Stimulated activated CD4-positive, alpha-beta T cell treated with anti-CD3 and anti-CD28 coated beads, Interleukin-4, amount 100 ng/mL, for 4 hours (primary cell): Measurements from ENCODE around the gene GNAT1.

Experiments used
- DNase-seq, 2 experiments: peaks; one replicate each; pipeline ENCODE4 v3.0.0-alpha.2; 2020

The GNAT1 gene

DNA sequence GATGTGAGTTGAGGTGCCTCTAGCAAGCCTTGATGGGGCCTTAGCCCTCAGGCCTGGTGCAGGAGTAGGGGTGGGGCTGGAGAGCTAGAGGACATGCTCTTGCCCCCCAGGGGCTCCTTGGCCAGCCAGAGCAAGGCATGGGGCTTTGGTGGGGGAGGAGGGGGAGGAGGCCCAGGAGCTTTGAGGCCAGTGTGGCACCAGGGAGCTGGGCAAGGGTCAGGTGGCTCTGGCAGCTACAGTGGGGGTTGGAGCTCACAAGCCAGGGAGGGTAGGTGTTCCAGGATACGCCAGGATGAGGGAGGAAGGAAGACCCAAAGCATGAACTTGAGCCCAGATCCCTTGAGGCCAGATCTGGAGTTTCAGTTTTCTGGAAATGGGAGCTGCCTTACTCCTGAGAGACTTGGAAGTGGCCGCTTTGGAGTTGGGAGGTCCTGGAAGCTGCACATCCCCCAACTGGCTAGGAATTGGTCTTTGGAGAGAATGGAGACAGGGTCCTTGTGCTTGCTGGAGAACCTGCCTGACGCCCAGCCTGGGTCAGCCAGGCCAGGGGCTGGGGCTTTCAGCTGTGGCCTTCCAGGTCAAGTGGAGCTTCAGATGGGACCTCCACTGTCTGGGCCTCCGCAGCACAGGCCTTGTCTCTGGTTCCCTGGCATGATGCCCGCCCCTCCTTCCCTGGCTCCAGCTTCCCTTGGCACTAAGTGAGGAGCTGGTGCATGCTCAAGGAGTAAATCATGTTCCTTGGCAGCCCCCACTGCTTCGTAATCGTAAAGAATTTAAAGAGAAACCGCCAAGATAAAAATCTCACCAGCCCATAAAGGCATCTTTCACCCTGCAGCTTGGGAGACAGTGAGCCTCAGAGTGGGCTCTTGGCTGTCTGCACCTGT is 27.6 kb upstream of the GNAT1 start:
- no peak for DNase-seq

DNA sequence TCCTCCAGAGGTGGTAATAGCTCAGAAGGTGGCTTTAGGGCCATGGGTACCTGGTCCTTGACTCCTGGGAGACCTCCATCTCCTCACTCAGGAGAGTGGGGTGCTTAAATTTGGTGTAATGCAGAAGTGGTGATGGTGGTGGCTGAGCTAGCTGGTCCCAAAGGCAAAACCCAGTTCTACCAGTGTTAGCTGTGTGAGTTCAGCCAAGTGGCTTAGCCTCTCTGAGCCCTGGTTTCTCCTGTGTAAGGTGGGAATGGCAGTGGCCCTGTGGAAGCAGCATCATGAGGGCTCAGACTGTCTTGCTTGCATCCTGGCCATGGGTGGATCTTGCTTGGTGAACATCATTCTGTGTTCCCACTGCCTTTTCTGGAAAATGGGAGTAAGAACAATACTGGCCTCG is 26.9 kb upstream of the GNAT1 start:
- no peak for DNase-seq

DNA sequence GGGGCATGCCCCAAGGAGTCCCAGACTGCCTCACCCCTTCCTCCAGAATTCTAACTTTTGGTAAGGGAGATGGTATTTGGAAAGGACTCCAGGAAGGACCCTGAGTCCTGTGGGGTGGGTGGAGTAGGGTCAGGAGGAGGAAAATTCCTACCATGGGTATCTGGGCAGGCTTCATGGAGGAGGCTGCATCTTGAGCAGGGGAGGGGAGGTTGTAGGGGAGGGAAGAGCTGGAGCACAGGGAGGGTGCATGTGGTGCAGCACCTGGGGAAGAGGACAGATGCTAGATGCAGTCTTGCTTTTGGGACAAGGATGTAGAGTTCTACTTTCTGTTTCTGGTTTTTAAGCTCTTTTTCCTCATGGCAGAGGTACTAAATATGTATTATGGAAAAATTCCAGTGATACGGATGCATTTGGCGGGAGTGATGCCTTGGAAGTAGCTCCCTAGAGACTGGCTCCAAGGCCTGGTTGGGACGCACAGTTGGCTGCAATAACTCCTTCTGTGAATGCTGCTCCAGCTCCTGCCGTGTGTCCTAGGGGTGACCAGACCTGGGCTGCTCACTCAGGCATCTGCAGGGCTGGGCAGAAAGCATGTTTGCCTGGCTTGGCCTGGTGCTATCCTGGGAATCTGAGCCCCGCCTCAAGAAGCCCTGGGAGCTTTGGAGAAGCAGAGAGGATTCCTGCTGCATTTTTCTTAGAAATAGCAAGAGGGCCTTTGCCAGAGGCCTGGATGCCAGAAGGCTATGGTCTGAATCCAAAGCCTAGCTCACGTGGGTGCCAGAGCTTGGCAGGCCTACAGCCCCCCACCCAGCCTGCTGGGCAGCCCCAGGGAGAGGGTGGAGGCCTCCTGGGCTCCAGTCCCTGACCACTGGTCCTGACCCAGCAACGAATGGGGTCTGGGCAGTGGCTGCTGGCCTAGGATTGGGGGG is 26.2 kb upstream of the GNAT1 start:
- no peak for DNase-seq

DNA sequence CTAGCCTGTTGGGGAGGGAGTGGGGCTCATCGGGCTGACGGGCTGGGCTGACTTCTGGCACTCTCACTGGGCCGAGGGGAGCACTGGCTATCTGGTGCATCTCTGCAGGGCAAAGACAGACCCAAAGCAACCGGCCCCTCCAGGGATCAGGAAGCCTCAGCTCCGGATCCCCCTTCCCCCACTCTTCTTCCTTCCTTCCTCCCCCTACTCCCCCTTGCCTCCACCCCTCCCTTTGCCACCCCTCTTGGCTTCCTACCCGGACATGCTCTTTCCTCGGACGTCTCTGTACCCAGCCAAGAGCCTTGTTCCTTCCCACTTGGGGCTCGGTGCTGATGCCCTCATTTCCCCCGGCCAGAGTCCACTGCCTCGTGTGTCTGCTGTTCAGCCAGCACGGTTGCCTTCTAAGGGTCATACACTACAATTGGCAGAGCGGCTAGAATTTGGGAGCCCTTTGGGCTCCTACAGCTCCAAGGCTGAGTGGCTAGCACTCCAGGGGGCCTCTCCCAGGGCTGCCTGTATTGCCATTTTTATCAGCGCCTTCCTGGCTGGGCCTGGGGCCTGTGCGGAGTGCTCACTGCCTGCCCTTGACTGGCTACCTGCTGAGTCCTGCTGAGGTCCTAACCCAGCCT is 25.4 kb upstream of the GNAT1 start:
- DNase-seq, result no peak

DNA sequence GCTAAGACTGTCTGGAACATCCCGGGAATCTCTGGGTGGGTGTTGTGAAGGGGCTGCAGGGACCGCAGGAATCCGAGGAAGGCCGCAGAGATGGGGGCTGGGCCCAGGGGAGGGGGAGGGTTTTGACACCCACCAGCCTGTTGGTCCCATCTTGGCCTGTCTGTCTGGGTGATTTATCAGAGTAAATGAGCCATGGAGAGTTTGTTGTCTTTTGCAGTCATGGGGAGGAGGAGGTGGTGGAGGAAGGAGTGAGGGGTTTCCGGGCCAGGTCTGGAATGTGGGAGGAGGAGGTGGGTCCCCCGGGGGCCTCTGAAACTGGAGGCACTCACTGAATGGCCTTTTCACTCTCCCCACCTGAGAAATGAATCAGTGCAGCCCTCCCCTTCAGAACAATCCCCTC is 24.8 kb upstream of the GNAT1 start:
- DNase-seq, result no peak

DNA sequence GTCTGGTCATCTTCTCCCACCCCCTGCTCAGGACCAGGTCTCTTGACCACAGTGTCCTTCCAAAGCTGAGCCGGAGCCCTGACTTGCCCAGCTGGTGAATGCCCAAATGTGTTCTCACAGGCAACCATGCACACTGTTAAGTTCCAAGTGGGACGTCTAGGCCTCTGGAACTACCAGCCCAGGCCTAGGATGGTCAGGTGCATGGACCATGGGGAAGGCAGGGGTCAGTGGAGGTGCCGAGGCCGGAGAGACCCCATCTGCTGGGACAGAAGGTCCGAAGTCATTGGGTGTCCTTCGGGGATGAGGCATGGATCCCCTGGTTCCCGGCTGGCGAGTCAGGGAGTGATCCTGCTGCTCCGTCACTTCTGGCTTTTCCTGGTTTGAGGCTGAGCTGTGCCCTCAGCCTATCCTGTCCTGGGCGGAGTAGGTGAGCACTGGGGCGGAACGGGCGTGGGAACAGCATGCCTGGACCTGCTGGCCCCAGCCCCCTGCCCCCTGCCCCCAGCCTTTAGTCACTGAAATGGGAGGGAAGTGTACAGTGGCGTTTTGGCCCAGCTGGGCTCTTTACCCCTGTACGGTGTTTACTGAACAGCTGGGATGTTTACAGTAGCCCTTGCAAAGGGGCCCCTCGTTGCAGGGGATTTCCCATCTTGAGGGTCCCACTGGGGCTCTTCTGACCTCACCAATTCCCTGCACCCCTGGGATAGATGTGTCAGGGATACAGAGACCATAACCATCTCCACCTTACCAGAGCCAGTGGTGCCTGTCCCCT is 24.2 kb upstream of the GNAT1 start:
- no peak for DNase-seq

DNA sequence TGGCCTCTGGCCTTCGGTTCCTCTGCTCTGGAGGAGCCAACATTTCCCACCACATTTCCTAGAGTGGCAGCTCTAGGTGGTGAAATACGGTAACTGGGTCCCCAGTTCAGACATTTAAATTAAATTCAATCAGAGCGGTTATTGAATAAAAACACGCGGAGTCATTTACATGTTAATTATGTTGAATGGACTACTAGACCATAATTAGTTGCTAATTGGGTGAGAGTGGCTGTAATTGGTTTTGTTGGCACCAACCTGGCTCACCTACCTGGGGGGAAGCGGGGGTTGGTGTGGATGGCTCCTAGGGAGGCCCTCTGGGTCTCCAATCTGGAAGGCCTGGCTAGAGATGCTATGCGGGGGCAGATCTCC is 23.6 kb upstream of the GNAT1 start:
- DNase-seq, result no peak

DNA sequence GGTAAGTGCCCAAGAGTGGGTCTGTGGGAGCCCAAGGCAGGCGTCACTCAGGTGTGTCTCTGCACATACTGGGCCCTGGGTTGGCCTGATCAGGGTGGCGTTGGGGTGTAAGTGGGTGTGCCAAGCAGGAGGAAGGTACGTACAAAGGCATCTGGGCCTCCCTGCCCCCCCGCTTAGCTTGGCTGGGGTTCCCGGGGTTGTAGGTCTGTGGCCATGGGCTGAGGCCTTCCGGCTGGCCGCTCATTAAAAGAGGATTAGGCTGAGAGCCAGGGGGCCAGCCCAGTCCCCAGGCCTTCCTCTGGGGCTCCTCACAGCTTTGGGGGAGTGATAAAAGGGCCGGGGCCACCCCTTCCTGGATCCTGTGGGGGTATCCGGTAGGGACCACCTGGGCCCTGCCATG is 23.0 kb upstream of the GNAT1 start:
- DNase-seq, result no peak

DNA sequence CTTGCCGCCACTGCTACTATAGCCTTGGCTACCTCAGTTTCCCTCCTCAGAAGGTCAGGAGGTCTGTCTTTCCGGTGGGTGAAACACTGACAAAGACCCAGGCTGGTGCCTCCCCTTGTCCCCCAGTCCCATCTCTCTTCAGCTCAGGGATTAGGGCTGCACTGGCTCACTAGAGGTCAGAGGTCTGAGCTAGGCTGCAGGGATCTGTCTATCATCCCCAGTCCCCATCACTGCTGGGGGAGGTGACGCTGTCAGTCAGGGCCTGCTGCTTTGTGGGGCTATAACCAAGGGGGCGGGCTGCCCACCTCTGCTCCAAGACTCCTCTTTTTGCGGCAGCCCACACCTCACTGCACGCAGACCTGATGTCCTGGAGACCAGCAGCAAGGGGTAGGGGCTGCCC is 22.6 kb upstream of the GNAT1 start:
- DNase-seq, result no peak

DNA sequence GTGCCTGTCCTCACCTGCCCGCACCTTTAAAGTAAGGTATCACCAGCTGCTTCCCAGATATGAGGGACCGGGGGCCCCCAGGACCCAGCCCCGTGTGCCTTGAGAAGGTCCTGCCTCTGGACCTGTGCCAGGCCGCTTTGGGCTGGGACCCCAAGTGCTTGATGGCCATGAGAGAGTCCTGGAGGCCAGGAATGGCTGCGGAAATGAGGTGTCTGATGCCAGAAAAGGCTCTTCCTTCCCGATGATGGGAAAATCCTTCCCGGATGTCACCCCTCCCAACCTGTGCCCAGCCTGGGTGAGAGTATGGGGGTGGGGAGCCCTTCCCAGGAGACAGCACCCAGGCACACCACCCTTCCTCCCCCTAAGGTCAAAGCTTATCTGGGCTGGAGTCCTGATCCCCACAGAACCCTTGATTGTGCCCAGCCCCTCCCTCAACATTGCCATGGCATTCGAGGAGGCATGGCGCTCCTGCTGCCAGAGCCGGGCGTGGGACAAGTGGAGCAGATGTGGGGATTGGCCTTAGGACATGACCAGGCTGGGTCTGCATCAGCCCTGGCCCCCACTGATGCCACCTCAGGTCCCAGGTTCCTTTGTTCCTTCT is 22.1 kb upstream of the GNAT1 start:
- no peak for DNase-seq

DNA sequence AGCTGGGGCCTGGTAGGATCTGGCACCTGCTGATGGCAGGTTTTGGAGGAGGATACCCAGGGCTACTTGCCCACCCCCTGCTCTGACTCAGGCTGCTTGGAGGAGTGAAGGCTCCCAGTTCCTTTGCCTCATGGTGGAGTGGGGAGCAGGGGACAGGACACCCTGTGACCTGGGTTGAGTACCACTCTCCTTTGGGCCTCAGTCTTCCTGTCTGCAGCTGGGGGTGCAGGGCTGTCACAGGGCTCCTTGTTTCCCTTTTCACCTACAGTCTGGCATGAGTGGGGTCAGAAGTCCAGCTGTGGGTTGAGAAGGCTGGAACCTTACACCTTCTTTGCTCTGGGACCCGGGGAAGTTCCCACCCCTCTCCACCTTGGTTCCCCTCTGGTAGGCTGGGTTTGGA is 21.6 kb upstream of the GNAT1 start:
- DNase-seq, result no peak

DNA sequence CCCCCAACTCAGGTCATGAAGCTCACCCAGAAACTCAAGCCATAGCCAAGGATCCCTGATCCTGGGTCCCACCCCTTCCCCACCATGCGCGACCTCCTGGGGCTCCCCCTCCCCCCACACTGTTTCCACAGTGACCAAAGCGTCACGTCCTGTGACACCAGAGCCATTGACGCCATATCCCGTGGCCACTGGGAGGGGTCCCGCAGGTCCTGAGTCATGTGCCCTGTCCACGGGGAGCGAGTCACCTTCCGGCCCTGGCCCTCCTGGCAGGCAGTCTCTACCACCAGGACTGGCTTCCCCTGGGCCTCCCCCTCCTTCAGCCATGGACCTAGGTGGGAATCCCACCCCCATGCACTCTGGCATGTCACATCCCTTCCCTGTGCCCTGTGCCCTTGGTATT is 20.7 kb upstream of the GNAT1 start:
- no peak for DNase-seq

DNA sequence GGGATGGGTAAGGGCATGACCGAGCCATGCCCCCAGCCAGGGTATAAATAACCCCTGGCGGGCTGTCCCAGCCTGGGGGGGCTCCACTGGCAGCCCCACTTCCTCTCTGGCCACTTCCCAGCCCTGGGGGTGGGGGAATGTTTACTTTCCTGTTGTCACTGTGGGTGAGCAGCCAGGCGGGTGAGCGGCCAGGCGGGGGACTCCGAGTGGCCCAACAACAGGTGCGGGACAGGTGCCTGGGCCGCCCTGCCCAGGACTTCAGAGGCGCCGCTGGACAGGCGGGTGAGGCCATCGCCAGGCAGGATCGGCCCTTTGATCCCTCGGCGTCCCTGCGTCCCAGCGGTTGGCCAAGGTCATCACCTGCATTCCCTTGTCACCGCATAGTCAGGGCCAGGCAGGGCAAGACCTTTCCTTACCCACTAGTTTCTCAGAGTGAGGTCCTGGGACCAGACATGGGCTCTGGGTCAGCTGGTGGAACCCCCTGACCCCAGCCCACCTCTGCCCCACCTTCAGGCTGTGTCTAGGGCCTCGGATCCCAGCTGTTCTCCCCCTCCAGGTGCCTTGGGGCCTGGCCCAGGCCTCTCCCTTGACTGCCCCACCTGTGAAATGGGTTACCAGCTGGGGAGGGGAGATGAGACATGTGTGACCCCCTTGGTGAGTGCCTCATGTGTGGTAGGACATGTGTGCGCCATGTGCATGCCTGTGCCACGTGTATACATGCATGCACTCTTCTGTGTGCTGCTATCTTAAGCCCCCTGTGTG is 19.7 kb upstream of the GNAT1 start:
- no peak for DNase-seq

DNA sequence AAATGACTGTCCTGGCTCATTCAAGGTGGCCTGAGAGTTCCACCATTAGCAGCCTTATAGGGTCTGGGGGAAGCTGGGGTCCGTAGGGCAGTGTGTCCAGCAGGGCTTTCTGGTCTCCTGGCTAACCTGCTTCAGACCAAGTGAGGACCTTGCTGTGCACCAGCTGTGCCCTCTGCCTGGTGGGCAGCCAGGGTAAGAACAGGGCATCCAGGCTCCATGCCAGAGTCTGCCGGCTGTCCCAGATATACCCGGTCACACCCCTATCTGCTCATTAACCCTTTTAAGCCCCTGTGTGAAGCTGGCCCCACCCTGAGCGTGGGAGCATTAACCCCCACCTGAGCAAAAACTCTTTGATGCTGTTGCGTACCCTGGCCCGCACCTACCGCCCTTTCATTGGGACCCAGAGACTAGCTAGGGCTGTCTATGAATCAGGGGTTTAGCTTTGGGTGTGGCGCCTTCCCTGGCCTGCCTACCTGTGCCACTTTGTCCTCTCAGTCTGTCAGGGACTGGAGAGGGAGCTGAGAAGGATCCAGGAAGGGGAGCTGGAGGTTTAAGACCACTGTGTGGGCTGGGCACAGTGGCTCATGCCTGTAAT is 18.7 kb upstream of the GNAT1 start:
- DNase-seq, result no peak

DNA sequence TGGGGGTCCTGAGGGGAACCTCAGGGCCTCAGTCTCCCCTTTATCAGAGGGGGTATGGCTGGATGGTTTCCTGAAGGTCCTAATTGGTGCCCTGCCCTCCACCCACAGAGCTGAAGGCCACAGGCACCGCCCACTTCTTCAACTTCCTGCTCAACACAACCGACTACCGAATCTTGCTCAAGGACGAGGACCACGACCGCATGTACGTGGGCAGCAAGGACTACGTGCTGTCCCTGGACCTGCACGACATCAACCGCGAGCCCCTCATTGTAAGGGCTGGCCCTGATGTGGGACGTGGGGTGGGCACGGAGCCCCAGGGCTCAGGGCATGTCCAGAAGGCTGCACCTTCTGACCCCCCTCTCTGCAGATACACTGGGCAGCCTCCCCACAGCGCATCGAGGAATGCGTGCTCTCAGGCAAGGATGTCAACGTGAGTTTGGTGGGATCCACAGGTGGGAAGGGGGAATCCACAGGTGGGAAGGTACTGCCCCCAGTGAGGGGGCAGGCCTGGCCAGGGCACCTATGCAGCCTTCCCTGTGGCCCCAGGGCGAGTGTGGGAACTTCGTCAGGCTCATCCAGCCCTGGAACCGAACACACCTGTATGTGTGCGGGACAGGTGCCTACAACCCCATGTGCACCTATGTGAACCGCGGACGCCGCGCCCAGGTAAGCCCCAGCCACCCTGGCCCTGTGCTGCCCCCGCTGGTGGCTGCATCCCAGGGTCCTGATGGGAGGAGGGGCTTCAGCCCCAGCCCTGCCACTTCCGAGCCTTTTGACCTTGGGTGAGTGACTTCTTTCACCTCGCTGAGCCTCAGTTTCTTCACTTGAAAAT is 17.5 kb upstream of the GNAT1 start:
- DNase-seq, result no peak

DNA sequence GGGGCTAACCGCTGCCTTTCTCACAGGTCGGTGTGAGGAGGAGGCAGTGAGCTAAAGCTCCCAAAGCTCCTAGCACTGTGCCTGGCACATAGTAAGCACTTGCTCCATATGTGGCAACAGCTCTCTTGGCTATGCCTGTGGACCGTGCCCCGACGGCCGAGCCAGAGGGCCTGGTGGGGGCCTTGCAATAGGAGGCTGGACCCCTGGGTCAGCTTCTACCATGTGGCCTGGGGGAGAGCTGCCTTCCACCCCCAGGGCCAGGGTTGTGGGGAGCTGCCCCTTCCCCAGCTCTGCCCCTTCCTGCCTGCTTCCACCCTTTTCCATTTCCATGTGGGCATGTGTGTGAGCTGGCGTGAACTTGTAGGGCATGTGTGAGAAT is 16.9 kb upstream of the GNAT1 start:
- DNase-seq, result no peak

DNA sequence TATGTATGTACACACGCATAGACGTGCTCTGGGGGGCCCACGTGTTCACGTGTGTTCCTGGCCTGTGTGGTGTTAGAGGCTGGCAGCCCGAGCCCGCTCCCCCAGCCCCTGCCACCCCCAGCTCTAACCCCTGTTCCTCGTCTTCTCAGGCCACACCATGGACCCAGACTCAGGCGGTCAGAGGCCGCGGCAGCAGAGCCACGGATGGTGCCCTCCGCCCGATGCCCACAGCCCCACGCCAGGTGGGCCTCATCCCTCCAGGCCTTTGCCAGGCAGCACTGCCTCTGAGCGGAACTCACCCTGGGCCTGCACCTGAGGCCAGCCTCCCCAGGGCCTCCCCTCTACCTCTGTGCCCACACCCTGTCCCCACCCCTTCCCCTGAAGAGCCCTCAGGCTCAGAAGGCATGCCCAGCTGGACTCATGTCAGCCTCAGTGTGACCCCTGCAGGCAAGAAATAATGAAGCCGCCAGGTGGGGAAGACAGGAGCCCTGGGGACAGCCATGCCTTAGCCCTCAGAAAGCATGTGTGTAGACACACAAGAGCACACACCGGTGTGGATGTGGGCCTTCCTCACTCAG is 16.4 kb upstream of the GNAT1 start:
- no peak for DNase-seq

DNA sequence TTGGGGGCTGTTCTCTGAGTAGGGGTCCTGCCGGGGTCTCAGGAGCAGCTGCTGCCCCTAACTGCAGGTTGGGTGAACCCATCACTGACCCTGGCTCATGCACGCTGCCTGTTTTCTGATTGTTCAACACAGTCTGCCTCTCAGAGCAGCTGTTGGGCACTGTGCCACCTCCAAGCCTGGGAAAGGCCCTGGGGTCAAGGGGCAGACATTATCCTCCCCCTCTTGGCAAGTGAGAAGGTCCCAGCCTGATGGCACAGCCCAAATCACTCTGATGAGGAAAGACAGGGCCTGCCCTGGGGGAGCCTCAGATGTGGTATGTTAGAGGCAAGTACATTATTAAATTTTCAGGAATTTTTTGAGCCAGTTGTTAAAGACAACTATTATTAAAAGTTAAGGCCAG is 14.1 kb upstream of the GNAT1 start:
- no peak for DNase-seq

DNA sequence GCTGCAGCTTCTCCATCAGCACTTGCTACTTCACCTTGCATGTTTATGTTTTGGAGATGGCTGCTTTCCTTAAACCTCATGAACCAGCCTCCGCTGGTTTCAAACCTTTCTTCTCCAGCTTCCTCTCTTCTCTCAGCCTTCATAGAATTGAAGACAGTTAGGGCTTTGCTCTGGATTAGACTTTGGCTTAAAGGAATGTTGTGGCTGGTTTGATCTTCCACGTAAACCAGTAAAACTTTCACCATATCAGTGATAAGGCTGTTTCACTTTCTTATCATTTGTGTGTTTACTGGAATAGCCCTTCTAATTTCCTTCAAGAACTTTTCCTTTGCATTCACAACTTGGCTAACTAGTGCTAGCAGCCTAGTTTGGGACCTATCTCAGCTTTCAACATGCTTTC is 11.7 kb upstream of the GNAT1 start:
- DNase-seq, result no peak

DNA sequence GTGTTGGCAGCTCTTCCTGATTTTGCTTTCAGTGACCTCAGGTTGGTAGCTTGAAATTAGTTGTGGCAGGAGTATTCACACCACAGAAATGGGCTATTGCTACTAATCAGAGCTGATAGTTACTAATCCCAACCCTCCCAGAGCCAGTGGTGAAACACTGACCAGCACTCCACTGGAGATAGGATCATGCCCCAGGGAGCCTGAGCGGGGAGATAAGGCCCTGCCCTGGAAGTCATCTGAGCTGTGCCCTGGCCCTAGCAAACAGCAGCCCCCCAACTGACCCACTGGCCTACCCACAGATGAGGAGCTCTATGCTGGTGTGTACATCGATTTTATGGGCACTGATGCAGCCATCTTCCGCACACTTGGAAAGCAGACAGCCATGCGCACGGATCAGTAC is 9.4 kb upstream of the GNAT1 start:
- no peak for DNase-seq
